ENCODE data around the gene E2F4. TPM values are rescaled to one million over a fixed set of nuclear protein-coding genes. Genes with fewer than 3 reads are reported as not detected.

Gene E2F4
- total and polyA plus RNA-seq, 9 of the 15 experiments (the other 6 are each of a cell fraction or from before 2014, with no cell fraction given), result 9.7 to 139 (median 106) TPM

DNA sequence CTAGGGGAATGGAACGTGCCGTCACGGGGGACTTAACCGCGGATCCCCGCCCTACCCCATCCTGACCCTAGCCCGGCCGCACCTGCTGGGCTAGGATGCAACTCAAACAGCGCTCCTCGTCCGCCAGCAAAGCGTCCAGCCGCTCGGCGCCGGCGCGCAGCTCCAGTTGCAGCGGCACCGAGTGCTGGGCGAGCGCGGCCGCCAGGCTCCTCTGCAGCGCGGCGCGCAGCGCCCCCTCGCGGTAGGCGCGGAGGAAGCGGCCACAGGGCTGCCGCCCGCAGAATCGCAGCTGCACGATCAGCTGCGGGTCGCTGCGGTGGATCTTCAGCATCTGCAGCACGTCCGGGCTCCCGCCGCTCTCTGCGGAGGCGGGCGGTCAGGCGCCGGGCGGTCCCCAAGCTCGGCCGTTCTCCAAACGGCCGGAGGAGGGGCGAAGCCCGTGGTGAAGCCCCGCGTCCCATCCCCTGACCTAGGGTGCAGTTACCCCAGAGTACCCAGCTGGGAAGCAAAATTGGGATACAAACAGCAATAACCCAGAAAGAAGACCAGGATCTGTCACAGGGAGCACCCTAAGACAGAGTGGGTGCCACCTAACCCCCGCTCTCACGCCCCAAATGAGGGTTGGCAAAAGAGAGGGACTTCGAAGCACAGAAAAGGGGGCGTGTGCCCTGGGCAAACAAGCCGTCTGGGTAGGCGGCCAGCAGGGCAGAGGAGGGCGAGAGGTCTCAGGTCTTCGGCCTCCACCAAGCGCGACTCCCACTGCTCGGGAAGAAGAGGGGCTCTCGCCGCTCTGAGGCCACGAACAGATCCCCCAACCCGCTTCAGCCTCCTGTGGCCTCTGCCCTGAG, 36.4 kb upstream of the E2F4 start (continued):
- TF ChIP-seq MTA1 (IDR thresholded peaks at IDR 0.05; ENCODE audit: borderline replicate concordance), result no peak
- TF ChIP-seq BMI1 (IDR thresholded peaks at IDR 0.05; ENCODE audit: low read length), result no peak
- TF ChIP-seq, protein P1, sequence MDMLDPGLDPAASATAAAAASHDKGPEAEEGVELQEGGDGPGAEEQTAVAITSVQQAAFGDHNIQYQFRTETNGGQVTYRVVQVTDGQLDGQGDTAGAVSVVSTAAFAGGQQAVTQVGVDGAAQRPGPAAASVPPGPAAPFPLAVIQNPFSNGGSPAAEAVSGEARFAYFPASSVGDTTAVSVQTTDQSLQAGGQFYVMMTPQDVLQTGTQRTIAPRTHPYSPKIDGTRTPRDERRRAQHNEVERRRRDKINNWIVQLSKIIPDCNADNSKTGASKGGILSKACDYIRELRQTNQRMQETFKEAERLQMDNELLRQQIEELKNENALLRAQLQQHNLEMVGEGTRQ (CRISPR knock-in tag; IDR thresholded peaks at IDR 0.05), result no peak
- peak; percentile 46; the same call in 1 of the 2 replicates for TF ChIP-seq MTA3 (IDR thresholded peaks at IDR 0.05; ENCODE audit: borderline replicate concordance)
- TF ChIP-seq, protein P2, sequence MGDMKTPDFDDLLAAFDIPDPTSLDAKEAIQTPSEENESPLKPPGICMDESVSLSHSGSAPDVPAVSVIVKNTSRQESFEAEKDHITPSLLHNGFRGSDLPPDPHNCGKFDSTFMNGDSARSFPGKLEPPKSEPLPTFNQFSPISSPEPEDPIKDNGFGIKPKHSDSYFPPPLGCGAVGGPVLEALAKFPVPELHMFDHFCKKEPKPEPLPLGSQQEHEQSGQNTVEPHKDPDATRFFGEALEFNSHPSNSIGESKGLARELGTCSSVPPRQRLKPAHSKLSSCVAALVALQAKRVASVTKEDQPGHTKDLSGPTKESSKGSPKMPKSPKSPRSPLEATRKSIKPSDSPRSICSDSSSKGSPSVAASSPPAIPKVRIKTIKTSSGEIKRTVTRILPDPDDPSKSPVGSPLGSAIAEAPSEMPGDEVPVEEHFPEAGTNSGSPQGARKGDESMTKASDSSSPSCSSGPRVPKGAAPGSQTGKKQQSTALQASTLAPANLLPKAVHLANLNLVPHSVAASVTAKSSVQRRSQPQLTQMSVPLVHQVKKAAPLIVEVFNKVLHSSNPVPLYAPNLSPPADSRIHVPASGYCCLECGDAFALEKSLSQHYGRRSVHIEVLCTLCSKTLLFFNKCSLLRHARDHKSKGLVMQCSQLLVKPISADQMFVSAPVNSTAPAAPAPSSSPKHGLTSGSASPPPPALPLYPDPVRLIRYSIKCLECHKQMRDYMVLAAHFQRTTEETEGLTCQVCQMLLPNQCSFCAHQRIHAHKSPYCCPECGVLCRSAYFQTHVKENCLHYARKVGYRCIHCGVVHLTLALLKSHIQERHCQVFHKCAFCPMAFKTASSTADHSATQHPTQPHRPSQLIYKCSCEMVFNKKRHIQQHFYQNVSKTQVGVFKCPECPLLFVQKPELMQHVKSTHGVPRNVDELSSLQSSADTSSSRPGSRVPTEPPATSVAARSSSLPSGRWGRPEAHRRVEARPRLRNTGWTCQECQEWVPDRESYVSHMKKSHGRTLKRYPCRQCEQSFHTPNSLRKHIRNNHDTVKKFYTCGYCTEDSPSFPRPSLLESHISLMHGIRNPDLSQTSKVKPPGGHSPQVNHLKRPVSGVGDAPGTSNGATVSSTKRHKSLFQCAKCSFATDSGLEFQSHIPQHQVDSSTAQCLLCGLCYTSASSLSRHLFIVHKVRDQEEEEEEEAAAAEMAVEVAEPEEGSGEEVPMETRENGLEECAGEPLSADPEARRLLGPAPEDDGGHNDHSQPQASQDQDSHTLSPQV (IDR thresholded peaks at IDR 0.05), result no peak
- TF ChIP-seq SP1 (CRISPR knock-in tag; IDR thresholded peaks at IDR 0.05), result peak; percentile 29; the same call in 1 of the 2 replicates
- TF ChIP-seq, protein P3, sequence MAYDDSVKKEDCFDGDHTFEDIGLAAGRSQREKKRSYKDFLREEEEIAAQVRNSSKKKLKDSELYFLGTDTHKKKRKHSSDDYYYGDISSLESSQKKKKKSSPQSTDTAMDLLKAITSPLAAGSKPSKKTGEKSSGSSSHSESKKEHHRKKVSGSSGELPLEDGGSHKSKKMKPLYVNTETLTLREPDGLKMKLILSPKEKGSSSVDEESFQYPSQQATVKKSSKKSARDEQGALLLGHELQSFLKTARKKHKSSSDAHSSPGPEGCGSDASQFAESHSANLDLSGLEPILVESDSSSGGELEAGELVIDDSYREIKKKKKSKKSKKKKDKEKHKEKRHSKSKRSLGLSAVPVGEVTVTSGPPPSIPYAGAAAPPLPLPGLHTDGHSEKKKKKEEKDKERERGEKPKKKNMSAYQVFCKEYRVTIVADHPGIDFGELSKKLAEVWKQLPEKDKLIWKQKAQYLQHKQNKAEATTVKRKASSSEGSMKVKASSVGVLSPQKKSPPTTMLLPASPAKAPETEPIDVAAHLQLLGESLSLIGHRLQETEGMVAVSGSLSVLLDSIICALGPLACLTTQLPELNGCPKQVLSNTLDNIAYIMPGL (CRISPR knock-in tag; IDR thresholded peaks at IDR 0.05), result no peak
- TF ChIP-seq FIP1L1 (IDR thresholded peaks at IDR 0.05; ENCODE audit: low read depth, low read length, poor library complexity, severe bottlenecking), result peak; percentile 91
- TF ChIP-seq, protein P4, sequence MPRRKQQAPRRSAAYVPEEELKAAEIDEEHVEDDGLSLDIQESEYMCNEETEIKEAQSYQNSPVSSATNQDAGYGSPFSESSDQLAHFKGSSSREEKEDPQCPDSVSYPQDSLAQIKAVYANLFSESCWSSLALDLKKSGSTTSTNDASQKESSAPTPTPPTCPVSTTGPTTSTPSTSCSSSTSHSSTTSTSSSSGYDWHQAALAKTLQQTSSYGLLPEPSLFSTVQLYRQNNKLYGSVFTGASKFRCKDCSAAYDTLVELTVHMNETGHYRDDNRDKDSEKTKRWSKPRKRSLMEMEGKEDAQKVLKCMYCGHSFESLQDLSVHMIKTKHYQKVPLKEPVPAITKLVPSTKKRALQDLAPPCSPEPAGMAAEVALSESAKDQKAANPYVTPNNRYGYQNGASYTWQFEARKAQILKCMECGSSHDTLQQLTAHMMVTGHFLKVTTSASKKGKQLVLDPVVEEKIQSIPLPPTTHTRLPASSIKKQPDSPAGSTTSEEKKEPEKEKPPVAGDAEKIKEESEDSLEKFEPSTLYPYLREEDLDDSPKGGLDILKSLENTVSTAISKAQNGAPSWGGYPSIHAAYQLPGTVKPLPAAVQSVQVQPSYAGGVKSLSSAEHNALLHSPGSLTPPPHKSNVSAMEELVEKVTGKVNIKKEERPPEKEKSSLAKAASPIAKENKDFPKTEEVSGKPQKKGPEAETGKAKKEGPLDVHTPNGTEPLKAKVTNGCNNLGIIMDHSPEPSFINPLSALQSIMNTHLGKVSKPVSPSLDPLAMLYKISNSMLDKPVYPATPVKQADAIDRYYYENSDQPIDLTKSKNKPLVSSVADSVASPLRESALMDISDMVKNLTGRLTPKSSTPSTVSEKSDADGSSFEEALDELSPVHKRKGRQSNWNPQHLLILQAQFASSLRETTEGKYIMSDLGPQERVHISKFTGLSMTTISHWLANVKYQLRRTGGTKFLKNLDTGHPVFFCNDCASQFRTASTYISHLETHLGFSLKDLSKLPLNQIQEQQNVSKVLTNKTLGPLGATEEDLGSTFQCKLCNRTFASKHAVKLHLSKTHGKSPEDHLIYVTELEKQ (CRISPR knock-in tag; IDR thresholded peaks at IDR 0.05), result no peak
- TF ChIP-seq, protein P5, sequence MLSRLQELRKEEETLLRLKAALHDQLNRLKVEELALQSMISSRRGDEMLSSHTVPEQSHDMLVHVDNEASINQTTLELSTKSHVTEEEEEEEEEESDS (CRISPR knock-in tag; IDR thresholded peaks at IDR 0.05), result no peak
- TF ChIP-seq ZNF431 (CRISPR knock-in tag; IDR thresholded peaks at IDR 0.05), result no peak
- TF ChIP-seq TAF9B (IDR thresholded peaks at IDR 0.05; ENCODE audit: partially characterized antibody), result no peak
- TF ChIP-seq, protein P6, sequence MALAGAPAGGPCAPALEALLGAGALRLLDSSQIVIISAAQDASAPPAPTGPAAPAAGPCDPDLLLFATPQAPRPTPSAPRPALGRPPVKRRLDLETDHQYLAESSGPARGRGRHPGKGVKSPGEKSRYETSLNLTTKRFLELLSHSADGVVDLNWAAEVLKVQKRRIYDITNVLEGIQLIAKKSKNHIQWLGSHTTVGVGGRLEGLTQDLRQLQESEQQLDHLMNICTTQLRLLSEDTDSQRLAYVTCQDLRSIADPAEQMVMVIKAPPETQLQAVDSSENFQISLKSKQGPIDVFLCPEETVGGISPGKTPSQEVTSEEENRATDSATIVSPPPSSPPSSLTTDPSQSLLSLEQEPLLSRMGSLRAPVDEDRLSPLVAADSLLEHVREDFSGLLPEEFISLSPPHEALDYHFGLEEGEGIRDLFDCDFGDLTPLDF (CRISPR knock-in tag; IDR thresholded peaks at IDR 0.05), result no peak
- TF ChIP-seq RAD21 (CRISPR knock-in tag; conservative IDR thresholded peaks at IDR 0.05 in 1 of 2, IDR thresholded peaks at IDR 0.05 in 1 of 2), result peak; percentile 83 to 91
